GM21423 (cell line): Measurements from ENCODE around the gene CYP2W1.
A peak's percentile ranks its signal among the peaks of the same experiment; 100 is the strongest.

Experiments
- ATAC-seq: cut with Tn5 transposase; IDR thresholded peaks from one replicate; pipeline ENCODE4 v1.9.1; 2021; ENCODE audit warnings: mild to moderate bottlenecking, moderate library complexity; ENCODE audit not compliant: unreplicated experiment

The CYP2W1 gene

DNA sequence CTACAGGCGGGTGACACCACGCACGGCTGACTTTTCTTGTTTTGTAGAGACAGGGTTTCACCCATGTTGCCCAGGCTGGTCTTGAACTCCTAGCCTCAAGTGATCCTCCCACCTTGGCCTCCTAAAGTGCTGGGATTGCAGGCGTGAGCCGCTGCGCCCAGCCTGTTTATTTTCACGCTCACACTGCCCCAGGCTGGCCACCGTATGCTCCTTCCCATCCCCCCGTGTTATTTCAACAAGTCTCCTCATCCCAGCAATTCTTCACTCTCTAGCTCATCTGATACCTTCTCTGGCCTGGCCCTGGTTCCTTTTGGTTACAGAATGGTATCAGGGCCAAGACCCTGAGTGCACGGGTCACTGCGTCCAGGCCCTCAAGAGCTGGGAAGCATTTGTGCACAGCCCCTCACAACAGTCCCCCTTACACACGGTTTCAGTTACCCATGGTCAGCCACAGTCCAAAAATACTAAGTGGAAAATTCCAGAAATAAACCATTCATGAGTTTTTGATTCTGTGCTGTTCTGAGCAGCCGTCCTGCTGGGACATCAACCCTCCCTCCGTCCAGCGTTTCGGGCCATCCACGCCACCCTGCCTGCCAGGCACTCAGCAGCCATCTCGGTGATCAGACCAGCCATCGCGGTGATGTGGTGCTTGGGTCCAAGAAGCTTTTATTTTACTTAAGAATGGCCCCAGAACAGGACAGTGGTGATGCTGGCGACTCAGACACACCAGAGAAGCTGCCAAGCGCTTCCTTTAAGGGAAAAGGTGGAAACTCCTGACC, 16.5 kb upstream of the CYP2W1 start:
- ATAC-seq: no peak

DNA sequence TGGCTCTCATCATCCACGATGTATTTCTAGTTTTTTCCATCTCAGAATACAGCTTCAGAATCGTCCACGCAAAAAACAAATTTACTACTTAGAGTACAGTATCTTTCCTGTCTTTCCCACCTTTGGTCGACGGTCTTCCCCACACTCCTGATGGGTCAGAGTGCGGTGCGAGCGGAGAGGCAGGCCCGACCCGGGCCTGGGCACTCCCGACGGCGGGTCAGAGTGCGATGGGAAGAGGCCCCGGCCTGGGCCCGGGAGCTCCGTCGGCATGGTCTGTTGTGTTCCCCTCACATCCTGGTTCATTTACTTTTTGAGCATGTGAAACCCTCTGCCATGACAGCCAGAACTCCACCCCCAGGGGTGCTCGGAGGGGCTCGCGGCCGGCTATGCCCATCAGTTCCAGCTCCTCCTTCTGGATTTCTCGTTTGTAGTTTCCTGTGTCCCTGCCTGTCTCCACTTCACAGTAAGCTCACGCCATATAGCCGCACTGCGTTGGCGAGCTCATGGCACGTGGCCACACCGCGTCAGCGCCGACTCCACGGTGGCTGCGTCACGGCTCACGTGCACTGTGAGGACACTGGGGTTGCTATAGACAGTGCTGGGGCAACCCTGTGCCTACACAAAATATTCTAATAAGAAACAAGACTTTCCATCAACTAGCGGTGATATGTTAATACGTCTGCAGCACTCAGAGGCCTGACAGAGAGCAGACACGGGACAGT, 15.5 kb upstream of the CYP2W1 start:
- ATAC-seq: no peak

- ATAC-seq: no peak
These were observed 14.5 kb upstream of the CYP2W1 start for GRCh38 chr7:968205-969105.

- no peak for ATAC-seq
These were observed 13.6 kb upstream of the CYP2W1 start for GRCh38 chr7:969403-969802.

- ATAC-seq: no peak
These were observed 12.2 kb upstream of the CYP2W1 start for GRCh38 chr7:970744-971143.

- no peak for ATAC-seq
These were observed 10.9 kb upstream of the CYP2W1 start for GRCh38 chr7:972110-972509.

- no peak for ATAC-seq
These were observed 10.2 kb upstream of the CYP2W1 start for GRCh38 chr7:972676-973309.

- ATAC-seq: no peak
These were observed 9.7 kb upstream of the CYP2W1 start for GRCh38 chr7:973312-973711.

- no peak for ATAC-seq
These were observed 8.8 kb upstream of the CYP2W1 start for GRCh38 chr7:974172-974571.

GRCh38 chr7:974820-975681, 7.9 kb upstream of the CYP2W1 start, which contains the start of gene COX19:
COX19 (minus strand) TSS chr7:975549; CDS start chr7:975509, 40 bp downstream.
- ATAC-seq: peak; percentile 67

DNA sequence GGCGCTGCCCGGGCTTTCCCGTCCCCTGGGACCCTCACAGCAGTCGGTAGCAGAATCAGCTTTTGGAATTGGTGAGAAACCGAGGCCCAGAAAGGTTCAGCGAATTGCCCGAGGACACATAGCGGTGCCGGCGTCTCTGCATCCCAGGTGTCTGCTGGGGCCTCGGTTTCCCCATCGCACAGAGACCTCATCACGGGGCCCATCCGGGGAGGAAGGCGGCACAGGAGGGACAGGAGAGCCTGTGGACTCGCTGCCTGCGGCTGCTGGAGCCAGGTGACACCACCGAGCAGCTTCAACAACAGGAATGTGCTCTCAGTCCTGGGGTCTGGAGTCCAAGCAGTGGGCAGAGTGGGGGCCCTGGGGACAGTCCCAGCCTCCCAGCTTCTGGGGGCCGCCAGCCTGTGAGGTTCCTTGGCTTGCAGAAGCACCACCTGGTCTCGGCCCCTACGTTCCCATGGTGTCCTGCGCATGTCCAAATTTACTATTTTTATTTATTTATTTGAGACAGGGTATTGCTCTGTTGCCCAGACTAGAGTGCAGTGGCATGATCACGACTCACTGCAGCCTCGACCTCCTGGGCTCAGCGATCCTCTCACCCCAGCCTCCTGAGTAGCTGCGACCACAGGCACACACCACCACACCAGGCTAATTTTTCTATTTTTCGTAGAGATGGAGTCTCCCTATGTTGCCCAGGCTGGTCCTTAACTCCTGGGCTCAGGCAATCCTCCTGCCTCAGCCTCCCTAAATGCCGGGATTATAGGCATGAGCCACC, 7.1 kb upstream of the CYP2W1 start:
- no peak for ATAC-seq

DNA sequence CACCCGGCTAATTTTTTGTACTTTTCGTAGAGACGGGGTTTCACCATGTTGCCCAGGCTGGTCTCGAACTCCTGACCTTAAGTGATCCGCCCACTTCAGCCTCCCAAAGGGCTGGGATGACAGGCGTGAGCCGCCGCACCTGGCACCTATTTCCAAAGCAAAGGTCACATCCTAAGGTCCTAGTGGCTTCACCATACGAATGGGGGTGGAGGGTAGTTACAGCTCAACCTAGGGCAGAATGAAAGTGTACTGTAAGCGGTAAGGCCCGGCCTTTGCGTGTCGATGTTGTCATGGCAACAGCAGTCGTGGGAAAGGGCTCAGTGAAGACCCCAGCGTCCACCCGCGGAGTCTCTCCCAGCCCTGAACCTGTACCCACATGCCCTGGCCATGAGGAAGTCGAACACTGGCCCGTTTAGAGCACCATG, 6.1 kb upstream of the CYP2W1 start:
- no peak for ATAC-seq

- ATAC-seq: peak; percentile 46
These were observed 5.5 kb upstream of the CYP2W1 start for GRCh38 chr7:977326-978048.

- ATAC-seq: no peak
These were observed 5.0 kb upstream of the CYP2W1 start for GRCh38 chr7:978049-978346.

DNA sequence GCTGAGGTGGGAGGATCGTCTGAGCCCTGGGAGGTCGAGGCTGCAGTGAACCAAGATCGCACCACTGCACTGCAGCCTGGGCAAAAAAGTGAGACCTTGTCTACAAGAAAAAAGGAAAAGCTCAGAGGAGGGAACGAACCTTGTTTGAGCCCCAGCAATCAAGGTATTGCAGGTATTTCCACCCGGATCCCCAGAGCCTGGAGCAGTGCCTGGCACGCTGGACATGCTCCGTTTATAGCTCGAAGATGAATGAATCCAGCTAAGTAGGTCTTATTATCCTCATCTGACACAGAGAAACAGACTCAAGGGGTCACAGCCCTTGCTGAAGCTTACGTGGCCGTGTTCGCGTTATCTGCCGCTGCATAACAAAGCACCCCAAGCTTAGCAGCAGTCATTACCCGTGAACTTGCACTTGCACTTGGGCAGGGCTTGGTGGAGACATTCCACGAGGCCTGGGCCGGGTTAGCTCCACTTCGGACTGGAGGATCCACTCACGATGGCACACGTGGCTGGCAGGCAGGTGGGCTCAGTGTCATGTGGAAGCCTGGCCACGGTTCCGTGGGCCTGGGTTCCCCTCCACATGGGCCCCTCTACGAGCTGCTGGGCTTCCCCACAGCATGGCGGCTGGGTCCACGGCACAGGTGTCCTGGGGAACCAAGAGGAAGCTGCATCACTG, 4.4 kb upstream of the CYP2W1 start:
- no peak for ATAC-seq

- ATAC-seq: no peak
These were observed 3.8 kb upstream of the CYP2W1 start for GRCh38 chr7:979151-979550.

DNA sequence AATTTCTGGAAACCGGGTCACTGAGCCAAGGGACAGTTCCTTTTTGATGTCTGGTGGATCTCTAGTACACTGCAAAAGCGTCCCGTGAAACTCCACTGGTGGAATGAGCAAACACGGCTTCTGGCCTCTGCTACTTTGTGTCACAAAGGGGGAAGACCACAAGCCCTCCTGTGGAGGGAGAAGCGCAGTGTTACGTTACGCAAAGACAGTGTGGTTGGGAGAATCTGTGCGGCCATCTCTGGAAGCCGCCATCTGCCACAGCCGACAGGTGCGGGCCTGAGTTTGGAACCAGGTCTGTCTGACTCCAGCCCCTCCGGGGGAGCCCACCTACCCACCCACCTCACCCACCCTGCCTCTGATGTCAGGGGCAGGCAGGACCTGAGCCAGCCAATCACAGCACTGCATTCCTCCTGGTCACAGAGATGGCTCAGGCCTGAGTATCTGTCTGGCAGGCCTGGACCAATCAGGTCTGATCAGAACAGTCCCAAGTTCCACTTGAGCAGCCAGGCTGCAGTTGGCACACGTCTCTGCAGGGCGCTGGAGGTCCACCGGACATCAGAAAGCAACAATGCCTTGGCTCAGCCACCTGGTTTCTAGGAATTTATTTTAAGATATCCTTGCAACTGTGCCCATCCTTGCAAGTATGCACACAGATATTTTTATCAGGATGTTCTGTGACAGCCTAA, 3.0 kb upstream of the CYP2W1 start:
- no peak for ATAC-seq
